ENCODE results near the gene NPY2R. TPM values are rescaled to one million over a fixed set of nuclear protein-coding genes. Genes with fewer than 3 reads are reported as not detected.
A peak's percentile ranks its signal among the peaks of the same experiment; 100 is the strongest.

The NPY2R gene
- total RNA-seq, 1 donor from 2014 or later: not detected

DNA sequence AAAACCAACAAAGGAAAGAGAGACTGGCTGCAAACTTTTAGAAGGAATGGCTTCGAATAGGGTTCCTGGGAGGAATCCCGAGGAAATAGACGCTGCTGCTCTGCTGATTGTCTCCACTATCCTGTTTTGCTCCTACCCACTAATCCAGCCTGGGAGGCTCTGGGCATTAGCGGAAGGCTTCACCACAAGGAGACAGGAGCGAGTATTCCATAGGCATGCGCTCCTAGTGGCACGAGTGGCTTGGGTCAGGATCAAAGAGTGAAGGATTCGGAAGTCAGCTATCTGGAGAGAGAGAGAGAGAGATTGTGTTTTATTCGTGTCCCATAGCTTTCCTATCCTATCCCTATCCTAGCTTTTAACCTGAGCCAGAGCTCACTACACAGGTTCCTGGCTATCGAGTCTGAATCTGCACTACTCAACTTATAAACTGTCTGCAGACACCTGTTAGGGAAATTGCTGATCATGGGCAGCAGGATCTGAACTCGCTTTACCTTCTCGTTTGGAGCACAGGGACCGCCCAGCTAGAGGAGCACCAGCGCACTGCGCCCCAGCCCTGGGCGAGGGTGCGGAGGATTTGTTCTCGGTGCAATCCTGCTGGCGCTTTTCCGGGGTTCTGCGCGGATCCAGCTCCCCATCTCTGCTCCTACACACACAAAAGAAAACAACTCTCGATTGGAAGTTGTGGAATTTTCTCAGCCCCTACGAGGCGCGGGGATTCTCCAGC lies 740 bp upstream of the NPY2R start:
- Histone ChIP-seq H3K4me1 (peaks cover 3% of the 10 kb centered on the region), H3K36me3 (no peaks in the 10 kb centered on the region), H3K9me3 (no peaks in the 10 kb centered on the region), H3K27ac (no peak overlapping the region), H3K4me3 (no peak overlapping the region), H3K27me3 (peaks cover 34% of the 10 kb centered on the region)
- no peak for DNase-seq
- TF ChIP-seq CTCF (IDR thresholded peaks at IDR 0.05): no peak
- ATAC-seq: peak; percentile 21
- intact Hi-C loops (cut with DNase I): no loop called here

DNA sequence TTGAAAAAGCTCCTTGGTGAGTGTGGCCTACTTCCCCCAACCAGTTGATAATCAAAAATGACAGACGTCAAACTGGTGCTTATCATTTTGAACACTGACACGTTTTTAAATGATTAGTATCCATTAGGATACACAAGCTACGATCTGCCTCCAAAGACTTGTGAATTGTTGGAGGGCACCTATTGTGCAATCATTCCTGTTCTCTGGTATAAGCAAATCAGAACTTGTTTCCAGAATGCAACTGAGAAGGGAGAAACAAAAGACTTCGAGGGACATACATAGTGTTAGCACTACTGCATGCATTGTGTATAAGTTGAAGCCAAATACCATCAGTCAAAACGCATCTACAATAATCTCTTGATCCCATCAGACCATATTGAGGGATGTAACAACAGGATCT lies 11.6 kb downstream of the NPY2R start:
- intact Hi-C loops (cut with DNase I): no loop called here
- H3K4me1 ChIP-seq: no peaks in the 10 kb centered on the region
- H3K27me3 ChIP-seq: no peaks in the 10 kb centered on the region
- no peak for TF ChIP-seq CTCF (IDR thresholded peaks at IDR 0.05)
- no peak overlapping the region for H3K27ac ChIP-seq
- H3K4me3 ChIP-seq: no peak overlapping the region
- ATAC-seq: no peak
- no peak for DNase-seq
- H3K9me3 ChIP-seq: no peaks in the 10 kb centered on the region
- H3K36me3 ChIP-seq: no peaks in the 10 kb centered on the region

- ATAC-seq: no peak
- H3K9me3 ChIP-seq: no peaks in the 10 kb centered on the region
- no peaks in the 10 kb centered on the region for H3K36me3 ChIP-seq
- no peaks in the 10 kb centered on the region for H3K27me3 ChIP-seq
- H3K4me3 ChIP-seq: no peak overlapping the region
- no peak overlapping the region for H3K27ac ChIP-seq
- DNase-seq: no peak
- TF ChIP-seq CTCF (IDR thresholded peaks at IDR 0.05): no peak
- intact Hi-C loops (cut with DNase I): no loop called here
- H3K4me1 ChIP-seq: no peaks in the 10 kb centered on the region
These were observed 18.7 kb downstream of the NPY2R start for GRCh38 chr4:155227131-155227530.

DNA sequence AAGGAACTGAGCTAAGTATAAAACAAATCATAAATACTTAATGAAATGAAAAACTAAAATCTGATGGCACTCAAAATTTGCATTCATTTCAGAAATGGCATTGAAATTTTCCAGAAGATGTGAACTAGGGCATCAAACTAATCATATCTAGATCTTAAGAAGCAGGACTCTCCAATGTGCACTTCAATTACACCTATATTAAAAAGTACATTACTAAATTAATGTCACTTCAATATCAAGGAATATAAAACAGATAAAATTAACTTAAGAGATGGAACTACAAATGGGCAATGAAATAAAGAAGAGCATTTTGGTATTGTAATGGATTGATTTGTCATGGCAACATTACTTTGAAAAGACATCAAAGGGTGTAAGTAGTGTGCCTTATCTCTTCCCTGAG lies 20.3 kb downstream of the NPY2R start:
- no peak for TF ChIP-seq CTCF (IDR thresholded peaks at IDR 0.05)
- Histone ChIP-seq H3K9me3 (no peaks in the 10 kb centered on the region), H3K27ac (no peak overlapping the region), H3K4me1 (no peaks in the 10 kb centered on the region), H3K27me3 (no peaks in the 10 kb centered on the region), H3K36me3 (no peaks in the 10 kb centered on the region), H3K4me3 (no peak overlapping the region)
- ATAC-seq (no peak), DNase-seq (no peak)
- intact Hi-C loops (cut with DNase I): no loop called here

DNA sequence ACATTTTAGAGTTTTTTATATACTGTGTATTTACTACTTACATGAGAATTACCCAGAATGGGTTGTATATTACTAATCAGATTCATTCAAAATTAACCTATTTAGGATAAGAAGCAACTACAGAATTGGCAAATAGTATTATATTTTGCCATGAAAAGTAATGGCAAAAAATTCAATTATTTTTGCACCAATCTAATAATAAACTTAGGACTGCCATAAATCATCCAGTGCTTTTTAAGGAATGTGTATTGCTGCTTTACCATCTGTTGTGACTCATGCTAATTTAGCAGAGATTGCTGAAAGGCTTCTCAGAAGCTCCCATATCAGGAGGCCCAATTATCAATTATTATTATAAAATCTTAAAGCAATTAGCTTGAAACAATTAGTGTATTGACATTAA lies 24.0 kb downstream of the NPY2R start:
- H3K27me3 ChIP-seq: no peaks in the 10 kb centered on the region
- no peaks in the 10 kb centered on the region for H3K36me3 ChIP-seq
- H3K27ac ChIP-seq: no peak overlapping the region
- H3K4me1 ChIP-seq: no peaks in the 10 kb centered on the region
- no peaks in the 10 kb centered on the region for H3K9me3 ChIP-seq
- intact Hi-C loops (cut with DNase I): no loop called here
- no peak for TF ChIP-seq CTCF (IDR thresholded peaks at IDR 0.05)
- ATAC-seq (no peak), DNase-seq (no peak)
- no peak overlapping the region for H3K4me3 ChIP-seq

DNA sequence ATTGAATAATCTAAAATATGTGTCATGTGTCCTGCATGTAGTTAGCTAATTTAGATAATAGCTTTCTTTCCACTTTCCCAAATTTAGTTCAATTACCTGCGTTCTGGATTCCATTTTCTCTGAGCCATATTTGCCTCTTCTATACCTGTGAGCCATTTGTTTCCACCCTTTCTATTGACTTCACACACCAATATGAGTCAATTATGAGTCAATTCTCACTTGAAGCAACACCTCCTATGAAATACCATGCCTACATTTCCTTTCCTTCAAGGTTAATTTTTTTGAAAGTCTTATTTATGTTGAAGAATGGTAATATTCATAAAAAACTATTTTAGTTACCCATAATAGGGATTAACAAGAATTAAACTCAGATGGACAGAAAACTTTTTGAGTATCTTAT lies 25.8 kb downstream of the NPY2R start:
- intact Hi-C loops (cut with DNase I): no loop called here
- Histone ChIP-seq H3K36me3 (no peaks in the 10 kb centered on the region), H3K4me1 (no peaks in the 10 kb centered on the region), H3K27ac (no peak overlapping the region), H3K9me3 (no peaks in the 10 kb centered on the region), H3K27me3 (no peaks in the 10 kb centered on the region), H3K4me3 (no peak overlapping the region)
- no peak for TF ChIP-seq CTCF (IDR thresholded peaks at IDR 0.05)
- DNase-seq (no peak), ATAC-seq (no peak)
